GM12872 (cell line): ENCODE measurements around the gene APOBEC3A.

Source experiments
- CTCF ChIP-seq: IDR thresholded peaks from 3 replicates; pipeline ENCODE4 v1.5.1; 2011; ENCODE audit warnings: low read depth, mild to moderate bottlenecking, low read length, moderate library complexity; ENCODE audit not compliant: insufficient read depth

The APOBEC3A gene

GRCh38 chr22:38955250-38955905 is 2.0 kb upstream of the APOBEC3A start:
- TF ChIP-seq CTCF, result no peak

DNA sequence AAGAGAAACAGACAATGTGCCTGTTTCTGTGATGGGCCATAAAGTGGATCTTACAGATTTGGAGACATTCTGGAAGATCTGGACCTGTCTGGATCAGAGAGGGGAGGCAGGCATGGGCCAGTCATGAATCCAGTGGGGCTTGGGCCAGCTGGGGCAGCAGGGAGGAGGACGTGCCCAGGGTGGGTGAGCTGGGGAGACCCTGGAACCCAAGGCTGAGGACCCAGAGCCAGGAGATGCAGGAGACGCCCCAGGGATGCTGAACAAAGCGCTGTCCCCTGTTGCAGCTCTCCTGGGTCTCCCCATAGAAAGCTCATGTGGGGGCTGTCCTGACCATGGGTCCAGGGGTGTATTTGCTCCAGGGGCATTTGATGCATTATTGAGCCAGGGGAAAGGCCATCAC is 1.5 kb upstream of the APOBEC3A start:
- TF ChIP-seq CTCF, result no peak

DNA sequence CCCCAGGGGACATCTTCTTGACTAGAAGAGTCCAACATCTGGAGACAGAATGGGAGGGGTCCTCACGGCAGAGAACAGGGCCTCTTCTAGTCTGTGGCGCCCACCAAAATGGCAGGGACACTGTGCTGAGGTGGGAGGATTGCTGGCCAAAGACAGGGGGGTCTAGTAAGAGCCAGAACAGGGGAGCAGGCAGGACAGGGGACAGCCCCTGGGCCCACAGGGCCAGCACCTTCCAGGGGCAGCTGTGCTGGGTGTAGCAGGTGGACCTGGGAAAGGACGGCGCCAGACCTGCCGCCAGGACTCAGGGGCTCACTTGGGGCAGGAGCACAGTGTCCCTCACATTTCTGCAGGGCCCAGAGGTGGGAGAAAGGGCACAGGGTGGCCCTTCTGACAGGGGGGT is 858 bp upstream of the APOBEC3A start:
- no peak for TF ChIP-seq CTCF

GRCh38 chr22:38957808-38958650 is 620 bp downstream of the APOBEC3A start:
- TF ChIP-seq CTCF, result no peak

- TF ChIP-seq CTCF, result no peak
Observed at GRCh38 chr22:38959590-38959989, 2.2 kb downstream of the APOBEC3A start.

- TF ChIP-seq CTCF, result no peak
Observed at GRCh38 chr22:38963872-38964271, 6.5 kb downstream of the APOBEC3A start.

GRCh38 chr22:38964306-38964705 is 6.9 kb downstream of the APOBEC3A start:
- TF ChIP-seq CTCF, result no peak
